Sigmoid colon (tissue), 4 donors: ENCODE results near the gene PRKCG.

ENCODE experiments used
- CTCF ChIP-seq, 4 experiments: fragments of 450-650 bp in 3 of 4; fragments of 200-600 bp in 1 of 4; IDR thresholded peaks; one replicate each; pipeline ENCODE4 v1.5.1; 2016 to 2019; ENCODE audit warnings: antibody characterized with exemption in 4 of 4, mild to moderate bottlenecking in 3 of 4, moderate library complexity in 2 of 4
- EP300 ChIP-seq, 4 donors: sonication (generic); formaldehyde crosslinking; IDR thresholded peaks; one replicate each; pipeline ENCODE4 v1.6.1; 2017; ENCODE audit warnings: antibody characterized with exemption in 4 of 4
- POLR2A ChIP-seq, 2 donors: fragments of 450-650 bp; IDR thresholded peaks; one replicate each; pipeline ENCODE4 v1.6.1; 2016; ENCODE audit warnings: antibody characterized with exemption in 2 of 2, mild to moderate bottlenecking in 2 of 2, moderate library complexity in 2 of 2
- POLR2AphosphoS5 ChIP-seq, 4 donors: sonication (generic); formaldehyde crosslinking; IDR thresholded peaks; one replicate each; pipeline ENCODE4 v1.6.1; 2017; ENCODE audit warnings: antibody characterized with exemption in 4 of 4

GRCh38 chr19:53865523-53865917 is 16.5 kb upstream of the PRKCG start:
- TF ChIP-seq CTCF (IDR thresholded peaks at IDR 0.05), result no peak
- no peak for TF ChIP-seq EP300 (IDR thresholded peaks at IDR 0.05)
- TF ChIP-seq POLR2AphosphoS5 (IDR thresholded peaks at IDR 0.05), result no peak
- TF ChIP-seq POLR2A (IDR thresholded peaks at IDR 0.05), result no peak
